HG03135 (cell line): Measurements from ENCODE around the gene TCF4.

Source experiments
- ATAC-seq: cut with Tn5 transposase; IDR thresholded peaks from one replicate; pipeline ENCODE4 v1.9.1; 2021; ENCODE audit warnings: mild to moderate bottlenecking, moderate library complexity; ENCODE audit not compliant: unreplicated experiment

The TCF4 gene

GRCh38 chr18:55336438-55337100, 251.4 kb downstream of the TCF4 start:
- no peak for ATAC-seq

DNA sequence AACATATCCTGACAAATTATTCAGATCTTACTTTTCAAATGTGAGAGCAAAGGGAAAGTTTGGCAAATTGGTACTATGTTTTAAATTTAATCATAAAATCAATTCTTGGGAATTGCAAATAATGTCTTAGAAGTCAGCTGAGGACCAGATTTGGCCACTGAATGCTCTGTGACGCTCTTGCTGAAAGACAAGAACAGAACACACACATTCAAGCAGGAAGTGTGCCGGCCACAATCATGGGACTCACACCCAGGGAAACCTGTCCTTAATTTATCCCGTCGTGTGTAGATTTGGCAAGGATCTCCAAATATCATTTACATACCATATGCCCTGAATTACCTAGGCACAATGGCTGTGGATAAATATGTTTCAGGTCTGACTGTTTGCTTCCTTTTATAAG, 253.1 kb downstream of the TCF4 start:
- ATAC-seq: no peak

DNA sequence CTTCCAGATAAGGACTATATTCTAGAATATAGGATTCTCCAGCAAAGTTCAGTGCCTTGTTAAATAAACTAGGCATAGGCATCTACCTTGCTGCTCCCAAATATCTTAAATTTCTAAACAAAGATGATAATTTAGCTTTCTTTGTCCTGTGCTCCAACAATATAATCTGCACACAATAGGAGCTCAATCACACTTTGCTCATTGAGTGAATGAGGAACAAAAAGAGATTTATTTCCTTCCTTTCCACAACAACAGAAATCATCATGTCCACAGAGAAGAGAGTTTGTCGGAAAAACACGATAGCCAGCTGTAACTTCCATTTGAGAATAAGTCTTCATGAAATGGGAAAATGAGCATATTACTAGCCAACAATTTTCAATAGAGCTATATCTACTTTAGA, 256.7 kb downstream of the TCF4 start:
- ATAC-seq: no peak

DNA sequence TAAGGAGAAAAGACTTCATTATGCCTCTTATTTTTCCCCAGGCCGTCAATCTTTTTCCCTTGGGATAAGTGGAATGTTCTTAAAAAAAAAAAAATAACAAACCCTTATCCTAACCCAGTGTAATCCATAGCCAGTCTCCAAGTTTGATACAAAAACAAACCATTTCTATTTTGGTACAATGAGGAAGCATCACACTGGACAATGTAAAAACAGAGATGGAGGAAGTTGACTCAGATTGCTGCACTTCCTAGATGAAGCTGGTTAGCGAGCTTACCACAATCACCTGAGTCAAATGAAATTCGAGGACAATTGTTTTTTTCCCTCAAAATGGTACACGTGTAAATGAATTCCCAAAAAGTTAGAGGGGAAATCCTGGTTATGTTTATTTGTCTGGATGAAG, 259.7 kb downstream of the TCF4 start:
- ATAC-seq: no peak

DNA sequence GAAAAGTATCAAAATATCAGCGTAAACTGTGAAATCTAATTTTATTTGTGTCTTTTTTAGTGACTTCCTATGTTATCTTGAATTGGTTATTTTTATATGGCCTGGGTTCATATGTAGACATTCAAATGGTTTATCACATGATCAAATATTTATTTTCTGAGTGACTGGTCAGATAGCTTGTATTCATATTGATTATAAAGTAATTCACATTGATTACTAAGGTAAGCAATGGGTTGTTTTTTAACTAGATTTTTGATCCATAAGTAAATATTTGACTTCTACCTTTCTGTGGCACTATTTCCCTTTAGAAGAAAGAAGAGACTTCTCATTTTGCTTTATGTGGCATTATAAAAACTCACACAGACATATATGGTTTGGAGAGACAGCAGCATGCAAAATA, 260.5 kb downstream of the TCF4 start:
- ATAC-seq: no peak

- ATAC-seq: no peak
These were observed 261.9 kb downstream of the TCF4 start for GRCh38 chr18:55326134-55326533.

GRCh38 chr18:55324166-55324565, 263.8 kb downstream of the TCF4 start:
- ATAC-seq: no peak

GRCh38 chr18:55323051-55323994, 264.7 kb downstream of the TCF4 start:
- ATAC-seq: no peak

GRCh38 chr18:55322178-55322735, 265.7 kb downstream of the TCF4 start:
- peak; percentile 54 for ATAC-seq

- ATAC-seq: peak; percentile 64
These were observed 266.5 kb downstream of the TCF4 start for GRCh38 chr18:55321265-55322177.

DNA sequence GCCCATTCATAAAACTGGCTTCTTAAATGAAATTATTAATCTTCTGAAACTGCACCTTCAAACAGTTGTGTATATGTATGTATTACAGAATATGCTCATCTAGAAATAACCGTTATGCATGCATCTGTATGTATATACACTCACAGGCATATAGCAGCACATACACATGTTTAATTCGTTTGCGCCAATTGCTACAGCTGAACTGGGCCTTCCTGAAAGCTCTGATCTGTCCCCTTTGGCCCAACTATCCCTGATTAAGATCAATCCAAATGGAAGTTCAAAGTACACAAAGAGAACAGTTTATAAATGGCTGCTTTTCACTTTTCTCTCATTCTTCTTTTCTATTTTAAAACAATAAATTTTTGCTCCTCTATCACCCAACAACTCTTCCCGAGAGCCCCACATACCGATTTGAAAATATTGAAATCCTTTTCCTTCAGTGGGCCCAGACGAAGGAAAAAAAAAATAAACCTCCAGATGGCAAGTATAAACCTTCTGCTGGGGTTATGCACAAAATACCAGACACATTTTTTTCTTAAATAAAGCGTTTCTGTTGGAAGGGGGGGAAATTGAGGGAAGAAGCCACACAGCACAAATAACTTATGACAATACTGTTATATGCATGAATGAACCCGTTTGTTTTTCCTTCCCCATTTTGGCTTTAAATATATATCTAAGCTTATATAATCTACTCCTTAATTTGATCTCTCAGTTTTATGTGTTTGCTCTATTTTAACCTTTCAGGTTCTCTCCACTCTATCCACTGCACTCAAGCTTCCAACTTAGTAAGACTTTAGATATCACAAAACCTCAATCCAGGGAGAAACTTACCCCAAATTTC, 267.3 kb downstream of the TCF4 start:
- no peak for ATAC-seq

- no peak for ATAC-seq
These were observed 268.4 kb downstream of the TCF4 start for GRCh38 chr18:55319459-55320193.

- ATAC-seq: no peak
These were observed 269.0 kb downstream of the TCF4 start for GRCh38 chr18:55318951-55319441.

GRCh38 chr18:55317864-55318263, 270.1 kb downstream of the TCF4 start:
- no peak for ATAC-seq

GRCh38 chr18:55317324-55317723, 270.7 kb downstream of the TCF4 start:
- no peak for ATAC-seq

GRCh38 chr18:55316486-55317184, 271.4 kb downstream of the TCF4 start:
- no peak for ATAC-seq

DNA sequence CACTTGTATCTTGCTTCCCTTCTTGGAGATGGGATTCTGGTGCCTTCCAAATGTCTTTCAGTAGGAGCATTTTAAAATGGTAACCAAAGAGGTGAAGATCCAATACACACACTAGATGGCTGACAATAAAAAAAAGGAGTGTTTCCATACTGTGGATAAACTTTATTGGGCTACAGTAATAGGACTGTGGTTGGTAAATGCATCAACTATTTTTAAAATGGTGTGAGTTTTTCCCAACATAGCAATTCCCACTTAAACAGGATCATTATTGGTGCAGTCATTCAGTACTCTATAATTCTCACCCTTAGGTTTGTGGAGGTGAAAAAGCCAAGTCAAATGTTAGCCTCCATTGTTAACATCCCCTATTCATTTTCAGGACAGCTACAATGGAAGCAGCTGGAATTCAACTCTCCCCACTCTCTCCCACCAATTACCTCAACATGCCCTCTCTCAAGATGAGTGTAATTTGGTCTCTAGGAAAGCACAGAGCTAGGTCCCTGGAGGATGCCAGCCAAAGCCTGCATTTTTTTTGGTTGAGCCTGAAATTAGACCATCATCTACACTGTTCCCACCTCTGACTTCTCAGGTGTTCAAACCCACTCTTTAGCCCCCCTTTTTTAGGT, 273.3 kb downstream of the TCF4 start:
- no peak for ATAC-seq

DNA sequence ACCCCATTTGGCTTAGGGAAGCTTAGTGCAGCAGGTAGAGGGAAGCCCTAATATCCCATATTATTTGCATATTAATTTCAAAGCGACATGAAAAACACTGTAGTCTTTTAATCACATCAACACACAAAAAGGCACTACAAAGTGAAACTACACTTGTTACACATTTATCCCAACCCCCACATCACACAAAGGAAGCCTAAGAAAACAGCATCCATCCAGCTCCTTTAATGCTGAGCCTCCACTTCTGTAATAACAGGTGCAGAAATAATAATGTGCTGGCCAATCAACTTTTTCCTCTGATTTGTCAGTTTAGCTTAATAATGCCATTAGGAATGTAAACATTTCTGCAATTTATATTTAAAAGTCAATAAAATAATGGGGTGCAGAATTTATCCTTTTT, 274.0 kb downstream of the TCF4 start:
- no peak for ATAC-seq
